LNCAP (cell line): ENCODE results near the gene CUZD1.

ENCODE experiments used
- CTCF ChIP-seq: fragments of 450-650 bp; IDR thresholded peaks from 2 replicates; pipeline ENCODE4 v1.5.1; 2017; ENCODE audit warnings: mild to moderate bottlenecking

The CUZD1 gene

GRCh38 chr10:122849900-122850605 is 4.4 kb upstream of the CUZD1 start:
- TF ChIP-seq CTCF, result no peak

GRCh38 chr10:122849090-122849489 is 3.4 kb upstream of the CUZD1 start:
- TF ChIP-seq CTCF, result no peak

- TF ChIP-seq CTCF, result no peak
Measured at GRCh38 chr10:122847782-122848604, 2.3 kb upstream of the CUZD1 start.

GRCh38 chr10:122844146-122844545 is 1.5 kb downstream of the CUZD1 start:
- no peak for TF ChIP-seq CTCF

- TF ChIP-seq CTCF, result no peak
Measured at GRCh38 chr10:122841569-122841968, 4.1 kb downstream of the CUZD1 start.

- no peak for TF ChIP-seq CTCF
Measured at GRCh38 chr10:122839505-122839904, 6.2 kb downstream of the CUZD1 start.

- TF ChIP-seq CTCF, result no peak
Measured at GRCh38 chr10:122838880-122839279, 6.8 kb downstream of the CUZD1 start.
